ENCODE measurements around the gene DNMBP.

The DNMBP gene

DNA sequence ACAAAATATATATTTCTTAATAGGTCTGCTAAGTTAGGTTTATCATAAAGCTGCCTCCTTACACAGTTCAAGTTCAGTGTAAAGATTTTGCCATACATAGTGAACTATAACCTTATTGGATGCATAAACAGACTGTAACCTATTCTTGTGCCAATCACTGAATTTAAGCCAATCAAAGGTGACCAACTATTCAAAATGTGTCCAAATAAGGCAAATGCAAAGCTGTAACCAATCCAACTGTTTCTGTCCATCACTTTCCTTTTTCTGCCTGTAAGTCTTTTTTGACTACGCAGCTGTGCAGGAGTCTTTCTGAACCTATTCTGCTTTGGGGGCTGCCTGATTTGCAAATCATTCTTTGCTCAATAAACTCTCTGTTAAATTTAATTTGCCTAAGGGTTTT is 11.6 kb upstream of the DNMBP start:
- no peak overlapping the region for H3K4me3 ChIP-seq (replicated peaks; ENCODE audit: insufficient read depth, low read length)
- TF ChIP-seq, protein P1, sequence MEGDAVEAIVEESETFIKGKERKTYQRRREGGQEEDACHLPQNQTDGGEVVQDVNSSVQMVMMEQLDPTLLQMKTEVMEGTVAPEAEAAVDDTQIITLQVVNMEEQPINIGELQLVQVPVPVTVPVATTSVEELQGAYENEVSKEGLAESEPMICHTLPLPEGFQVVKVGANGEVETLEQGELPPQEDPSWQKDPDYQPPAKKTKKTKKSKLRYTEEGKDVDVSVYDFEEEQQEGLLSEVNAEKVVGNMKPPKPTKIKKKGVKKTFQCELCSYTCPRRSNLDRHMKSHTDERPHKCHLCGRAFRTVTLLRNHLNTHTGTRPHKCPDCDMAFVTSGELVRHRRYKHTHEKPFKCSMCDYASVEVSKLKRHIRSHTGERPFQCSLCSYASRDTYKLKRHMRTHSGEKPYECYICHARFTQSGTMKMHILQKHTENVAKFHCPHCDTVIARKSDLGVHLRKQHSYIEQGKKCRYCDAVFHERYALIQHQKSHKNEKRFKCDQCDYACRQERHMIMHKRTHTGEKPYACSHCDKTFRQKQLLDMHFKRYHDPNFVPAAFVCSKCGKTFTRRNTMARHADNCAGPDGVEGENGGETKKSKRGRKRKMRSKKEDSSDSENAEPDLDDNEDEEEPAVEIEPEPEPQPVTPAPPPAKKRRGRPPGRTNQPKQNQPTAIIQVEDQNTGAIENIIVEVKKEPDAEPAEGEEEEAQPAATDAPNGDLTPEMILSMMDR (IDR thresholded peaks at IDR 0.05; ENCODE audit: insufficient read depth, low read length), result no peak
- no peak for DNase-seq (ENCODE audit: low read depth in 1 of 2, low spot score in 1 of 2)
- no peak overlapping the region for H3K27ac ChIP-seq (replicated peaks)
- no peaks in the 10 kb centered on the region for H3K27me3 ChIP-seq (ENCODE audit: insufficient read depth, poor library complexity, severe bottlenecking)

DNA sequence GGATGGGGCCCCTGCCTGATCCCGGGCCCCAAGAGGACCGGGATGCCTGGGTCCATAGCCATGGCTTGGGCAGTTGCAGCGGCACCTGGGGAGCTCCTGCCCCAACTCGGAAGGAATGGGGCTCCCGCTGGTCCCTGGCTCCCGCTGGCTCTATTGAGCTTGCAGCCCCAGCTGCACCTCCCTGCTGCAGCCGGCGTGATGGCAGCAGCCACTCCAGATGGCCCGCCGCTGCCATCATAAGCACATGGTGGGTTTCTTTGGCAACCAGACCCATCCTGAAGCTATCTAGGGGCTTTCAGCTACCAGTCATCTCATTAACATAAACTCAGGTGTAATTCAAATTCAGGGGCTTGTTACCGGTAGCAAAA is 11.1 kb upstream of the DNMBP start:
- Histone ChIP-seq H3K27me3 (ENCODE audit: insufficient read depth, poor library complexity, severe bottlenecking) (no peaks in the 10 kb centered on the region), H3K27ac (replicated peaks) (no peak overlapping the region), H3K4me3 (replicated peaks; ENCODE audit: insufficient read depth, low read length) (no peak overlapping the region)
- DNase-seq (ENCODE audit: low read depth in 1 of 2, low spot score in 1 of 2), result no peak
- TF ChIP-seq, protein P2, sequence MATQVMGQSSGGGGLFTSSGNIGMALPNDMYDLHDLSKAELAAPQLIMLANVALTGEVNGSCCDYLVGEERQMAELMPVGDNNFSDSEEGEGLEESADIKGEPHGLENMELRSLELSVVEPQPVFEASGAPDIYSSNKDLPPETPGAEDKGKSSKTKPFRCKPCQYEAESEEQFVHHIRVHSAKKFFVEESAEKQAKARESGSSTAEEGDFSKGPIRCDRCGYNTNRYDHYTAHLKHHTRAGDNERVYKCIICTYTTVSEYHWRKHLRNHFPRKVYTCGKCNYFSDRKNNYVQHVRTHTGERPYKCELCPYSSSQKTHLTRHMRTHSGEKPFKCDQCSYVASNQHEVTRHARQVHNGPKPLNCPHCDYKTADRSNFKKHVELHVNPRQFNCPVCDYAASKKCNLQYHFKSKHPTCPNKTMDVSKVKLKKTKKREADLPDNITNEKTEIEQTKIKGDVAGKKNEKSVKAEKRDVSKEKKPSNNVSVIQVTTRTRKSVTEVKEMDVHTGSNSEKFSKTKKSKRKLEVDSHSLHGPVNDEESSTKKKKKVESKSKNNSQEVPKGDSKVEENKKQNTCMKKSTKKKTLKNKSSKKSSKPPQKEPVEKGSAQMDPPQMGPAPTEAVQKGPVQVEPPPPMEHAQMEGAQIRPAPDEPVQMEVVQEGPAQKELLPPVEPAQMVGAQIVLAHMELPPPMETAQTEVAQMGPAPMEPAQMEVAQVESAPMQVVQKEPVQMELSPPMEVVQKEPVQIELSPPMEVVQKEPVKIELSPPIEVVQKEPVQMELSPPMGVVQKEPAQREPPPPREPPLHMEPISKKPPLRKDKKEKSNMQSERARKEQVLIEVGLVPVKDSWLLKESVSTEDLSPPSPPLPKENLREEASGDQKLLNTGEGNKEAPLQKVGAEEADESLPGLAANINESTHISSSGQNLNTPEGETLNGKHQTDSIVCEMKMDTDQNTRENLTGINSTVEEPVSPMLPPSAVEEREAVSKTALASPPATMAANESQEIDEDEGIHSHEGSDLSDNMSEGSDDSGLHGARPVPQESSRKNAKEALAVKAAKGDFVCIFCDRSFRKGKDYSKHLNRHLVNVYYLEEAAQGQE (IDR thresholded peaks at IDR 0.05; ENCODE audit: insufficient replicate concordance, low read depth), result no peak
- TF ChIP-seq GABPA (IDR thresholded peaks at IDR 0.05; ENCODE audit: low read depth) (no peak), POLR2AphosphoS5 (IDR thresholded peaks at IDR 0.05; ENCODE audit: low read depth) (no peak), SPI1 (IDR thresholded peaks at IDR 0.05; ENCODE audit: borderline replicate concordance, low read depth) (no peak)
- TF ChIP-seq, protein P1 (IDR thresholded peaks at IDR 0.05; ENCODE audit: insufficient read depth, low read length), result no peak

DNA sequence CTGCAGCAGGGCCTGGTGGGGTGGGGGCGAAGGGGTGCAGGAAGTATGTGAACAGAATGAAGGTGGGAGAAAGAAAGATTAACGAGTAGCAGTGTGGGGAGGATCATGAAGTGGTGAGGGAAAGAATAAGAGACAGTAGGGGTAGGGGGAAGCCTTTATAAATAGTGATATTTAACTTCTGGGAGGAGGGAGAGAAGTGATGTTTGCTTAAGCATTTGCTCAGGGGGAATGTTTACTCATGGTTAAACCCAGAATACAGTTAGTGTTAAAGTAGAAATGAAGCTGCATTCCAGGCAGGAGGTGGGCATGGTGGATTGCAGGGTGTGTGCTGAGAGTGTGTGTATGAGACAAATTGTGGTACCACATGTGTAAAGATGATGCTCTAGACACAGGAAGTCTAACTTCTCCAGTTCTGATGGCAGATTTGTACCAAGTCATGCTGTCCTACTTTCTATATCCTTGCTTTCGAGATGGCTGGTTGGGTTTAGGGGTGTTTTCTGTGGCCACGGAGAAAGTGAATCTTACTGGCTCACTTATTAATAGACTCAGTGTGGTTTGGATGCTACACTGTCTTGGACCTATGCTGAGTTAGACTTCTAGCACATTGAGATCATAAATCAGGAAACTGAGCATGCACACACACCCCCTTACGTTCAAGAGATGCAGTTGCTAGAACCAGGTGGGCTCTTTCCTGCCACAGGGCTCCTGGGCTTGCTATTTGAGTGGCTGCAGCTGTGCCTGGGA is 10.6 kb upstream of the DNMBP start:
- DNase-seq (ENCODE audit: low read depth in 1 of 2, low spot score in 1 of 2), result no peak
- Histone ChIP-seq H3K4me3 (replicated peaks; ENCODE audit: insufficient read depth, low read length) (no peak overlapping the region), H3K27ac (replicated peaks) (no peak overlapping the region), H3K27me3 (ENCODE audit: insufficient read depth, poor library complexity, severe bottlenecking) (no peaks in the 10 kb centered on the region)
- TF ChIP-seq, protein P1 (IDR thresholded peaks at IDR 0.05; ENCODE audit: insufficient read depth, low read length), result no peak
- TF ChIP-seq POLR2AphosphoS5 (IDR thresholded peaks at IDR 0.05; ENCODE audit: low read depth) (no peak), GABPA (IDR thresholded peaks at IDR 0.05; ENCODE audit: low read depth) (no peak), SPI1 (IDR thresholded peaks at IDR 0.05; ENCODE audit: borderline replicate concordance, low read depth) (no peak)
- TF ChIP-seq, protein P2 (IDR thresholded peaks at IDR 0.05; ENCODE audit: insufficient replicate concordance, low read depth), result no peak

DNA sequence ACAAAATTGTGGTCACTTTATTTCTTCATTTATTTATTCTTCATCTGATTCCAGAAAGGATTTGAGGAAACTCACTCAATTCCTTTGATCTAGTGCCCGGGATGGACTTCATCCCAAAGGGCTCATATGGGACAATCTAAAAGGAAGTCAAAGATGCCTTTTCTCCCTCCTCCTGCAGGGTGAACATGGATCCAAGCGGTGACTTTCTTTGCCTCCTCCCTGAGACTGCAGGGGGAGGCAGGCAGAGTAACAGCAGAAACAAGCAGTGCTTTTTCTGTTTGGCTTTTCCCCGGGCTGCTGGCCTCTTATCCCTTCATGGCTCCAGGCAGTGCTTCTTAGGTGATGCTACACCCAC is 10.0 kb upstream of the DNMBP start:
- TF ChIP-seq, protein P2 (IDR thresholded peaks at IDR 0.05; ENCODE audit: insufficient replicate concordance, low read depth), result no peak
- TF ChIP-seq, protein P1 (IDR thresholded peaks at IDR 0.05; ENCODE audit: insufficient read depth, low read length), result no peak
- TF ChIP-seq POLR2AphosphoS5 (IDR thresholded peaks at IDR 0.05; ENCODE audit: low read depth), result no peak
- TF ChIP-seq SPI1 (IDR thresholded peaks at IDR 0.05; ENCODE audit: borderline replicate concordance, low read depth), result no peak
- no peak for TF ChIP-seq GABPA (IDR thresholded peaks at IDR 0.05; ENCODE audit: low read depth)
- no peak overlapping the region for H3K4me3 ChIP-seq (replicated peaks; ENCODE audit: insufficient read depth, low read length)
- no peak overlapping the region for H3K27ac ChIP-seq (replicated peaks)
- H3K27me3 ChIP-seq (ENCODE audit: insufficient read depth, poor library complexity, severe bottlenecking), result no peaks in the 10 kb centered on the region
- DNase-seq (ENCODE audit: low read depth in 1 of 2, low spot score in 1 of 2), result no peak

Data from HL-60 (cell line).